ENCODE results near the gene MGAM2.

DNA sequence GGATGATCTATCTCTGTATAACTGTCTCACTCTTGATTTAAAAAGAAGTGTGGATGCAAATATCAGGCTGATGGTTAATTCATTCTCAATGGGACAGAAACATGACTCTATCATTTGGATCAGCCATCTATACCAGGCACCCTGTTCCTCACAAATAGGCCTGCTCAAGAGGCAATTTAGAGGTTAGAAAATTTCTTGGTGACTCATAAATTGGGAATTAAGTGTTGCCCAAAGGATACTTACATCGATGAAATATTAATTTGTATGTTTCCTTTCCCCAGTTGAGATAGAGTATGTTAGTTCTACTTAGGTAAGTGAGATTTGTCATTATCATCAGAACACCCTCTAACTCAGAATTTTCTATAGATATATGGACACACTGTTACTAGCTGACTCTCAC lies 88.7 kb downstream of the MGAM2 start:
- TF ChIP-seq EZH2phosphoT487 (IDR thresholded peaks at IDR 0.05; ENCODE audit: borderline replicate concordance, low read depth, low read length): no peak
- TF ChIP-seq, protein P1, sequence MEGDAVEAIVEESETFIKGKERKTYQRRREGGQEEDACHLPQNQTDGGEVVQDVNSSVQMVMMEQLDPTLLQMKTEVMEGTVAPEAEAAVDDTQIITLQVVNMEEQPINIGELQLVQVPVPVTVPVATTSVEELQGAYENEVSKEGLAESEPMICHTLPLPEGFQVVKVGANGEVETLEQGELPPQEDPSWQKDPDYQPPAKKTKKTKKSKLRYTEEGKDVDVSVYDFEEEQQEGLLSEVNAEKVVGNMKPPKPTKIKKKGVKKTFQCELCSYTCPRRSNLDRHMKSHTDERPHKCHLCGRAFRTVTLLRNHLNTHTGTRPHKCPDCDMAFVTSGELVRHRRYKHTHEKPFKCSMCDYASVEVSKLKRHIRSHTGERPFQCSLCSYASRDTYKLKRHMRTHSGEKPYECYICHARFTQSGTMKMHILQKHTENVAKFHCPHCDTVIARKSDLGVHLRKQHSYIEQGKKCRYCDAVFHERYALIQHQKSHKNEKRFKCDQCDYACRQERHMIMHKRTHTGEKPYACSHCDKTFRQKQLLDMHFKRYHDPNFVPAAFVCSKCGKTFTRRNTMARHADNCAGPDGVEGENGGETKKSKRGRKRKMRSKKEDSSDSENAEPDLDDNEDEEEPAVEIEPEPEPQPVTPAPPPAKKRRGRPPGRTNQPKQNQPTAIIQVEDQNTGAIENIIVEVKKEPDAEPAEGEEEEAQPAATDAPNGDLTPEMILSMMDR (conservative IDR thresholded peaks at IDR 0.05; ENCODE audit: low read length): no peak
